Left lung (tissue), 10 donors: Measurements from ENCODE around the gene SRPX. TPM values are rescaled to one million over a fixed set of nuclear protein-coding genes. Genes with fewer than 3 reads are reported as not detected.

Experiments used
- ATAC-seq: fragments of 200-7000 bp; cut with Tn5 transposase; one replicate; pipeline ENCODE4 v1.9.1; 2020; ENCODE audit warnings: moderate library complexity
- DNase-seq, 4 donors: peaks; one replicate each; pipeline ENCODE4 v3.0.0-alpha.2; 2013 to 2020
- H3K27ac ChIP-seq, 2 donors: fragments of 200-600 bp; sonication (generic) in 1 of 2; one replicate each; pipeline versions ENCODE4 v1.5.0 to v1.8.0; 2020 to 2021
- H3K27me3 ChIP-seq, 2 donors: fragments of 200-600 bp; sonication (generic) in 1 of 2; one replicate each; pipeline versions ENCODE4 v1.5.0 to v1.8.0; 2020 to 2021
- H3K36me3 ChIP-seq, 2 donors: fragments of 200-600 bp; sonication (generic) in 1 of 2; one replicate each; pipeline versions ENCODE4 v1.5.0 to v1.8.0; 2020 to 2021
- H3K4me1 ChIP-seq, 2 donors: fragments of 200-600 bp; one replicate each; pipeline ENCODE4 v1.8.0; 2021
- H3K4me3 ChIP-seq, 2 donors: fragments of 200-600 bp; sonication (generic) in 1 of 2; one replicate each; pipeline versions ENCODE4 v1.5.0 to v1.8.0; 2020 to 2021; ENCODE audit warnings: mild to moderate bottlenecking in 1 of 2
- H3K9me3 ChIP-seq, 2 donors: fragments of 200-600 bp; sonication (generic) in 1 of 2; one replicate each; pipeline versions ENCODE4 v1.5.0 to v1.8.0; 2020 to 2021
- intact Hi-C, 2 donors: fragments of 100-400 bp; cut with DNase I; formaldehyde crosslinking; loops; one replicate each; pipeline versions ENCODE4 v1.11.2 to v1.14.2; 2022
- polyA plus RNA-seq, 6 donors: library from polyadenylated mRNA; unstranded; fragments of 120-200 nt; gene quantifications; one replicate each; pipeline ENCODE4 v1.2.1, GENCODE V29; 2013; ENCODE audit not compliant: insufficient read length in 6 of 6
- total RNA-seq, 2 donors: library from RNA; stranded (reverse); fragmentation: NEBNext Ultra II Directional; extraction: Animal tissue kit (Norgen Biotek cat#: 25700); gene quantifications; one replicate each; pipeline ENCODE4 v1.2.1, GENCODE V29; 2021
- TF ChIP-seq, protein P1 (sequence below), 2 donors: fragments of 200-600 bp; sonication (generic) in 1 of 2; IDR thresholded peaks; one replicate each; pipeline versions ENCODE4 v1.5.0 to v1.8.0; 2021; ENCODE audit warnings: antibody characterized with exemption in 2 of 2
- donor health status: DM: no; HTN: yes; CAD: no.
- donor health status: DM: no; HTN: no; CAD: no.

The SRPX gene
- total and polyA plus RNA-seq, 8 donors, result 27.0 to 54.6 (median 32.3) TPM

DNA sequence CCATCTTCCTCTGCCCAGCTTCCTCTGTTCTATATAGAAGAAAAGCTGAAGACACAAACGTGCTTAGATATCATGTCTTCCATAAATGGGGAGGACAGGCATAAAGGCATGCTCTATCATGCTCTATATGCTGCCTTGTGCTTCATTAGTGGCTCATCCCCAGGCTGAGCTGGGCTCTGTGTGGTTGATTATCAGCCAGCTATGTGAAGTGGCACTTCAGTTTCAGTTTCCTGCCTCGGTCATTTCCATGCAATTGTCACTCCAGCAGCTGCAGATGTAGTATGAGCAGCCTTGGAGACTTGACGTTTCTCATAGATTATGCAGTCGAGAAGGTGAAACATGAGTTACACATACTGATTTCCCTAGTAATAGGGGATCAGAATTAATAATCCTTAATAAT, 108.1 kb downstream of the SRPX start:
- intact Hi-C loops, result no loop called here
- H3K4me1 ChIP-seq, result no peaks in the 10 kb centered on the region
- DNase-seq (no peak), ATAC-seq (peak; percentile 37)
- no peak overlapping the region for H3K4me3 ChIP-seq
- no peaks in the 10 kb centered on the region for H3K36me3 ChIP-seq
- TF ChIP-seq, protein P1, sequence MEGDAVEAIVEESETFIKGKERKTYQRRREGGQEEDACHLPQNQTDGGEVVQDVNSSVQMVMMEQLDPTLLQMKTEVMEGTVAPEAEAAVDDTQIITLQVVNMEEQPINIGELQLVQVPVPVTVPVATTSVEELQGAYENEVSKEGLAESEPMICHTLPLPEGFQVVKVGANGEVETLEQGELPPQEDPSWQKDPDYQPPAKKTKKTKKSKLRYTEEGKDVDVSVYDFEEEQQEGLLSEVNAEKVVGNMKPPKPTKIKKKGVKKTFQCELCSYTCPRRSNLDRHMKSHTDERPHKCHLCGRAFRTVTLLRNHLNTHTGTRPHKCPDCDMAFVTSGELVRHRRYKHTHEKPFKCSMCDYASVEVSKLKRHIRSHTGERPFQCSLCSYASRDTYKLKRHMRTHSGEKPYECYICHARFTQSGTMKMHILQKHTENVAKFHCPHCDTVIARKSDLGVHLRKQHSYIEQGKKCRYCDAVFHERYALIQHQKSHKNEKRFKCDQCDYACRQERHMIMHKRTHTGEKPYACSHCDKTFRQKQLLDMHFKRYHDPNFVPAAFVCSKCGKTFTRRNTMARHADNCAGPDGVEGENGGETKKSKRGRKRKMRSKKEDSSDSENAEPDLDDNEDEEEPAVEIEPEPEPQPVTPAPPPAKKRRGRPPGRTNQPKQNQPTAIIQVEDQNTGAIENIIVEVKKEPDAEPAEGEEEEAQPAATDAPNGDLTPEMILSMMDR (IDR thresholded peaks at IDR 0.05), result no peak
- no peaks in the 10 kb centered on the region for H3K9me3 ChIP-seq
- H3K27me3 ChIP-seq, result no peaks in the 10 kb centered on the region
- H3K27ac ChIP-seq, result no peak overlapping the region

DNA sequence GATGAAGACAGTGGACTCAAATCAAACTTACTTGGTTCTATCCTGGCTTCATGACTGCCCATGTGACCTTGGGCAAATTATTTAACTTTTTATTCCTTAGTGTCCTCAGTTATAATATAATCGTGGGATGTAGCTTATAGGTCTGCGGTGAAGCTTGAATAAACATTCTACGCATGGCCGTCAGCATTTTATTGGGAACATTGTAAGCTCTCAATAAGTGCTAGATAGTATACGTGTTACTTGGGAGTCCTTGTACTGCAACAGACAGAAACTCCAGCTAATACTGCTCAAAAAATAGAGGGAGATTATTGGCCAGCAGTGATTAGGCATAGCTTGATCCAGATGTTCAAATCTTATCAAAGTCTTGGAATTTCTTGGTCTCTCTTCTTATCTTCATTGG, 109.5 kb downstream of the SRPX start:
- Histone ChIP-seq H3K4me1 (no peaks in the 10 kb centered on the region), H3K9me3 (no peaks in the 10 kb centered on the region), H3K27ac (no peak overlapping the region), H3K36me3 (no peaks in the 10 kb centered on the region), H3K27me3 (no peaks in the 10 kb centered on the region), H3K4me3 (no peak overlapping the region)
- intact Hi-C loops, result no loop called here
- TF ChIP-seq, protein P1 (IDR thresholded peaks at IDR 0.05), result no peak
- no peak for ATAC-seq
- no peak for DNase-seq

DNA sequence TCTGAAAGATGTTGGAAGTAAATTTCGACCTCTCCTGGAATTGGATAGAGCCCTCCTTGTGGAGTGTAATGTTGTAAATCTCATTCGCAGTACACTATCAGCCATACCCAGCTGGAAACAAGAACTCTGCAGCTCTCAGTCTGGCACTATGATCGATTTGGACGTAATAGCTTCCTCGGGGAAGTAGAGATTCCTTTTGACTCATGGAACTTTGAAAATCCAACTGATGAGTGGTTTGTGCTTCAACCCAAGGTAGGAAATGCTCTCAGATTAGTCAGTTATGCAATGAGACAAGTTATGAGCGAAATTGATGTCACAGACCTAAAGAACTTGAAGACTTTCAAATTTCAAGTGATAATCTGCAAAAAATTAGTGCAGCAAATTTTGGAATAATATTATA, 110.4 kb downstream of the SRPX start:
- H3K27me3 ChIP-seq, result no peaks in the 10 kb centered on the region
- DNase-seq (no peak), ATAC-seq (no peak)
- no peak overlapping the region for H3K4me3 ChIP-seq
- no peaks in the 10 kb centered on the region for H3K9me3 ChIP-seq
- TF ChIP-seq, protein P1 (IDR thresholded peaks at IDR 0.05), result no peak
- H3K27ac ChIP-seq, result no peak overlapping the region
- intact Hi-C loops, result no loop called here
- H3K4me1 ChIP-seq, result no peaks in the 10 kb centered on the region
- H3K36me3 ChIP-seq, result no peaks in the 10 kb centered on the region

DNA sequence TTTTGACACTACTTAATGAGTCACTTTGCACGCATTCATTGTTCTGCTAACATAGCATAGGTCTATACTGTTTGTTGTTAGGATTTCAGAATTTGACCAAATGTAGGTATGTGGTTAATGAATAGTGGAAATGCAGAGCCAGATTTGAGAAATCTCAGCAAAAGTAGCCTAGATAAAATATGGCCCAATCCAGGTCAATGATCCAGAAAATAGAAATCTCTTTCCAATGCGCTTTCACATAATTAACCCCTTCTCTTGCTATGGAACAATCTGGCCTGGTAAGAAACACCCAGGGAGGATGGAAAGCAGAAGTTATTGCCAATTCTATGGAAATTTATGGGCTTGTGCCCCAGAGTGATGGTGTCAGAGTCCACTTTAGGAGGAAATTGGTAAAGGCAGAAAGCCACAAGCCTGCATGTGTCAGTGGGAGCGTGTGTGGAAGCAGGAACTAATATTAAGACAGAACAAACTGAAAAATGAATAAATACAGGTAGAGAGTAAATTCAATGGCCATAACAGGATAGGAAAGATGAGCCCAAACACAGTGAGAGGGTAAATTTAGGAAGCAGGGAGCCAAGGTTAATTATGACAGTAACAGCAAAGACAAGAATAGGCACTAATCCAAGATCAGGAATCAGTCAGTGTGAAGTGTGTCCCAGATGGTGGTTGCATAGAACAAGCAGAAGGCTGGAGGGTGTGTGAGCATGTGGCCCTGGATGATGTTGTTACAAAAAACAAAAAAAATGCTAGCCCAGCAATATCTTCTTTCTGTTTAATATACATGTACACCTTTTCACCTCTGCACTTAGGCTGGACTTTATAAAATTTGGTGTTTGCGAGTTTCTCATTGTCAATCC, 111.4 kb downstream of the SRPX start:
- DNase-seq, result no peak

DNA sequence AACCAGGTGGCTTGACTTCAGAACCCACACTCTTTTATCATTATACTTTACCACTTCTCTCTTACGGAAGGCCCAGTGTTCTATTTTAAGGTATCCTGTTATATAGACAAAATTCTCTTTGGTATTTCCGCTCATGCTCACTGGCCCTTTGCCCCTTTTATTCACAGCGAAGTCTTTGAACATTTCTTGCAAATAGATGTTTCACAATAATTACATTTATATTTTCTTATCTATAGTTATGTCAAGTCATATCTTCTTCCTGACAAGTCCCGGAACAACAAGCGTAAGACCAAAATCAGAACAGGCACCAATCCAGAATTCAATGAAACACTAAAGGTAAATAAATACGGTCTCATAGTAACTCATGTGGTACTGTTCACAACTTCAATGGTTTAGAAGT, 112.3 kb downstream of the SRPX start:
- H3K4me1 ChIP-seq, result no peaks in the 10 kb centered on the region
- DNase-seq, result peak in 1 of 4 donors; percentile 8
- H3K36me3 ChIP-seq, result no peaks in the 10 kb centered on the region

More for the DNA sequence above, 111.4 kb downstream of the SRPX start:
- intact Hi-C loops, result no loop called here
- H3K4me1 ChIP-seq, result no peaks in the 10 kb centered on the region
- no peak for ATAC-seq
- H3K9me3 ChIP-seq, result no peaks in the 10 kb centered on the region
- no peak overlapping the region for H3K4me3 ChIP-seq
- H3K27me3 ChIP-seq, result no peaks in the 10 kb centered on the region
- TF ChIP-seq, protein P1 (IDR thresholded peaks at IDR 0.05), result no peak
- H3K36me3 ChIP-seq, result no peaks in the 10 kb centered on the region
- no peak overlapping the region for H3K27ac ChIP-seq

More for the DNA sequence above, 112.3 kb downstream of the SRPX start:
- Histone ChIP-seq H3K27me3 (no peaks in the 10 kb centered on the region), H3K4me3 (no peak overlapping the region), H3K27ac (no peak overlapping the region), H3K9me3 (no peaks in the 10 kb centered on the region)
- TF ChIP-seq, protein P1 (IDR thresholded peaks at IDR 0.05), result no peak
- ATAC-seq, result no peak
- intact Hi-C loops, result no loop called here
